Hepatocyte (in vitro differentiated cells): ENCODE results near the gene KAT2B. TPM values are rescaled to one million over a fixed set of nuclear protein-coding genes. Genes with fewer than 3 reads are reported as not detected.

ENCODE experiments used
- DNase-seq: peaks from one replicate; pipeline ENCODE4 v3.0.0-alpha.2; 2016; ENCODE audit warnings: low spot score
- H2AFZ ChIP-seq: fragments of 200-600 bp; sonication (generic); 2 replicates; pipeline ENCODE4 v1.6.0; 2016; ENCODE audit warnings: antibody characterized with exemption, mild to moderate bottlenecking
- H3K27ac ChIP-seq: fragments of 200-600 bp; sonication (generic); 2 replicates; pipeline ENCODE4 v1.5.1; 2016; ENCODE audit warnings: mild to moderate bottlenecking
- H3K27me3 ChIP-seq: fragments of 200-600 bp; sonication (generic); 2 replicates; pipeline ENCODE4 v1.6.1; 2016
- H3K36me3 ChIP-seq: fragments of 200-600 bp; sonication (generic); replicated peaks from 2 replicates; pipeline ENCODE4 v1.5.1; 2016; ENCODE audit warnings: low read depth; ENCODE audit not compliant: insufficient read depth
- H3K4me1 ChIP-seq: fragments of 200-600 bp; sonication (generic); 2 replicates; pipeline ENCODE4 v1.5.1; 2016; ENCODE audit warnings: mild to moderate bottlenecking, moderate library complexity; ENCODE audit not compliant: insufficient read depth
- H3K4me2 ChIP-seq: fragments of 200-600 bp; sonication (generic); 2 replicates; pipeline ENCODE4 v1.6.0; 2016
- H3K4me3 ChIP-seq: fragments of 200-600 bp; sonication (generic); 2 replicates; pipeline ENCODE4 v1.5.1; 2016; ENCODE audit warnings: mild to moderate bottlenecking
- H3K79me2 ChIP-seq: fragments of 200-600 bp; sonication (generic); 2 replicates; pipeline ENCODE4 v1.6.0; 2017; ENCODE audit warnings: mild to moderate bottlenecking
- H3K9me2 ChIP-seq: fragments of 200-600 bp; sonication (generic); replicated peaks from 2 replicates; pipeline ENCODE4 v1.6.0; 2017; ENCODE audit warnings: mild to moderate bottlenecking; ENCODE audit not compliant: insufficient read depth
- H3K9me3 ChIP-seq: fragments of 200-600 bp; sonication (generic); 2 replicates; pipeline ENCODE4 v1.5.1; 2016; ENCODE audit warnings: low read depth, mild to moderate bottlenecking
- H4K20me1 ChIP-seq: fragments of 200-600 bp; sonication (generic); 2 replicates; pipeline ENCODE4 v1.6.0; 2016; ENCODE audit warnings: mild to moderate bottlenecking; ENCODE audit not compliant: insufficient read depth, poor library complexity, severe bottlenecking
- CTCF ChIP-seq: fragments of 200-600 bp; sonication (generic); IDR thresholded peaks from 2 replicates; pipeline ENCODE4 v1.5.1; 2016; ENCODE audit warnings: antibody characterized with exemption, mild to moderate bottlenecking; ENCODE audit not compliant: poor library complexity
- EZH2 ChIP-seq: fragments of 200-600 bp; sonication (generic); IDR thresholded peaks from 2 replicates; pipeline ENCODE4 v1.6.1; 2016; ENCODE audit warnings: antibody characterized with exemption, mild to moderate bottlenecking, borderline replicate concordance
- EZH2phosphoT487 ChIP-seq: fragments of 200-600 bp; sonication (generic); IDR thresholded peaks from one replicate; pipeline ENCODE4 v1.6.1; 2018; ENCODE audit warnings: antibody characterized with exemption, mild to moderate bottlenecking, low read depth, moderate library complexity; ENCODE audit not compliant: unreplicated experiment, severe bottlenecking
- WGBS: methylation state at CpG from one replicate; pipeline ENCODE4 v1.1.6; 2016; ENCODE audit warnings: low lambda C conversion rate; ENCODE audit errors: missing lambda C conversion rate; 5-methylcytosine and 5-hydroxymethylcytosine counted together
- polyA plus RNA-seq: library from polyadenylated mRNA; unstranded; fragments of >200 nt; fragmentation: Nextera tagmentation; extraction: Ambion mirVana; gene quantifications from 2 replicates; pipeline ENCODE4 v1.2.1, GENCODE V29; 2016
- total RNA-seq: library from RNA; depleted of rRNA; stranded (reverse); fragments of >200 nt; gene quantifications from 2 replicates; pipeline ENCODE4 v1.2.3, GENCODE V29; 2014

KAT2B gene
- total and polyA plus RNA-seq, 2 experiments from 2014 or later = 11.7 to 13.3 TPM

- no peak overlapping the region for H3K4me3 ChIP-seq
- 76% methylated on average over 3 of the region's 3 CpGs for WGBS
- no peaks in the 10 kb centered on the region for H3K9me3 ChIP-seq
- no peak overlapping the region for H3K27ac ChIP-seq
- H4K20me1 ChIP-seq = no peaks in the 10 kb centered on the region
- no peaks in the 10 kb centered on the region for H3K36me3 ChIP-seq
- TF ChIP-seq EZH2phosphoT487 (no peak), EZH2 (no peak), CTCF (no peak)
- no peak overlapping the region for H2AFZ ChIP-seq
- H3K79me2 ChIP-seq = peaks cover 9% of the 10 kb centered on the region
- H3K9me2 ChIP-seq = no peaks in the 10 kb centered on the region
- DNase-seq = no peak
- H3K27me3 ChIP-seq = no peaks in the 10 kb centered on the region
- H3K4me2 ChIP-seq = no peak overlapping the region
- peaks cover 4% of the 10 kb centered on the region for H3K4me1 ChIP-seq
Observed at GRCh38 chr3:20068512-20069177, 28.4 kb downstream of the KAT2B start.

GRCh38 chr3:20069178-20069532 is 28.9 kb downstream of the KAT2B start:
- H3K9me2 ChIP-seq = no peaks in the 10 kb centered on the region
- no peak for TF ChIP-seq EZH2phosphoT487
- no peak for TF ChIP-seq EZH2
- no peak for TF ChIP-seq CTCF

GRCh38 chr3:20071175-20071574 is 30.9 kb downstream of the KAT2B start:
- TF ChIP-seq EZH2phosphoT487 (no peak), EZH2 (no peak), CTCF (no peak)
- Histone ChIP-seq H3K27me3 (no peaks in the 10 kb centered on the region), H3K9me2 (no peaks in the 10 kb centered on the region), H3K4me2 (no peak overlapping the region), H3K27ac (no peak overlapping the region), H4K20me1 (no peaks in the 10 kb centered on the region), H3K79me2 (peaks cover 4% of the 10 kb centered on the region), H2AFZ (no peak overlapping the region), H3K4me1 (peaks cover 4% of the 10 kb centered on the region), H3K4me3 (no peak overlapping the region), H3K36me3 (no peaks in the 10 kb centered on the region), H3K9me3 (no peaks in the 10 kb centered on the region)
- WGBS = 98% methylated on average over 2 of the region's 2 CpGs
- no peak for DNase-seq

More at GRCh38 chr3:20069178-20069532, 28.9 kb downstream of the KAT2B start:
- H3K4me1 ChIP-seq = peaks cover 4% of the 10 kb centered on the region
- no peaks in the 10 kb centered on the region for H4K20me1 ChIP-seq
- no peak overlapping the region for H3K27ac ChIP-seq
- no peaks in the 10 kb centered on the region for H3K36me3 ChIP-seq
- H2AFZ ChIP-seq = no peak overlapping the region
- no peak overlapping the region for H3K4me2 ChIP-seq
- no peaks in the 10 kb centered on the region for H3K9me3 ChIP-seq
- H3K27me3 ChIP-seq = no peaks in the 10 kb centered on the region
- peaks cover 4% of the 10 kb centered on the region for H3K79me2 ChIP-seq
- H3K4me3 ChIP-seq = no peak overlapping the region
- no peak for DNase-seq

DNA sequence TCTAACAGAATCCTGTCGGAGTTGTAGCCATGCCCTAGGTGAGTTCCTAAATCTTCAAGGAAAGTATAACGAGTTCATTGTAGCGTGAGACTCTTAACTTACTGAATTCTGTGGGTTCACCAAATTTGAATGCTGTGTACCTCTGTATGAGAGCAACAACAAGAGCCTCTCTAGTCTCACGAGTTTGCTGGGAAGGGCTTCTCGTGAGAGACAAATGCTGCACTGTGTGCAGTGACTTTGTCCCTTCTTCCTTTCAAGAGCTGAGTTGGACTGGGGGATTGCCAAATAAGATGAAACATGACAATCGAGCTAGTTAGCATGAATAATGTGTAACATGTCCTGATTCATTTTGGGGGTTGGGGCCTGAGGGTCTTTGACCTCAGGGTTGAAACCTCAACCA is 32.2 kb downstream of the KAT2B start:
- H3K4me3 ChIP-seq = no peak overlapping the region
- no peaks in the 10 kb centered on the region for H3K9me2 ChIP-seq
- no peak overlapping the region for H2AFZ ChIP-seq
- peaks cover 4% of the 10 kb centered on the region for H3K79me2 ChIP-seq
- no peak overlapping the region for H3K27ac ChIP-seq
- DNase-seq = no peak
- H3K27me3 ChIP-seq = no peaks in the 10 kb centered on the region
- no peaks in the 10 kb centered on the region for H4K20me1 ChIP-seq
- no peak overlapping the region for H3K4me2 ChIP-seq
- TF ChIP-seq CTCF (no peak), EZH2 (no peak)
- no peaks in the 10 kb centered on the region for H3K9me3 ChIP-seq
- 73% methylated on average over 6 of the region's 6 CpGs for WGBS
- no peaks in the 10 kb centered on the region for H3K4me1 ChIP-seq
- no peaks in the 10 kb centered on the region for H3K36me3 ChIP-seq
